Lower leg skin (tissue), 4 donors: ENCODE measurements around the gene UBE2J2. TPM values are rescaled to one million over a fixed set of nuclear protein-coding genes. Genes with fewer than 3 reads are reported as not detected.

ENCODE experiments used
- DNase-seq, 2 donors: peaks; one replicate each; pipeline ENCODE4 v3.0.0-alpha.2; 2019; ENCODE audit warnings: low spot score in 2 of 2
- H3K4me3 ChIP-seq: fragments of 200-600 bp; sonication (generic); 2 replicates; pipeline ENCODE4 v1.5.1; 2017; ENCODE audit warnings: mild to moderate bottlenecking, low read depth; ENCODE audit not compliant: poor library complexity, severe bottlenecking
- CTCF ChIP-seq, 3 donors: fragments of 450-650 bp; IDR thresholded peaks; one replicate each; pipeline ENCODE4 v1.5.1; 2016; ENCODE audit warnings: antibody characterized with exemption in 3 of 3, mild to moderate bottlenecking in 3 of 3, moderate library complexity in 2 of 3
- POLR2A ChIP-seq, 2 donors: fragments of 450-650 bp; IDR thresholded peaks; one replicate each; pipeline ENCODE4 v1.6.1; 2016 to 2017; ENCODE audit warnings: antibody characterized with exemption in 2 of 2, mild to moderate bottlenecking in 1 of 2, moderate library complexity in 1 of 2
- WGBS, 2 donors: methylation state at CpG; one replicate each; pipeline ENCODE4 v1.1.5; 2018; 5-methylcytosine and 5-hydroxymethylcytosine counted together
- intact Hi-C: fragments of 100-400 bp; cut with DNase I; formaldehyde crosslinking; loops from one replicate; pipeline ENCODE4 v1.15.0; 2023; ENCODE audit warnings: low total_unique reads
- total RNA-seq, 4 donors: library from RNA; depleted of rRNA; stranded (reverse); fragments of >200 nt; gene quantifications; one replicate each; pipeline ENCODE4 v1.1.0, GENCODE V29; 2016

The UBE2J2 gene
- total RNA-seq, 4 donors from 2014 or later, result 49.0 to 72.8 (median 54.0) TPM

- 91 to 98% methylated on average over 28 to 30 of the region's 30 CpGs for WGBS, 2 donors
- no peak for DNase-seq
- intact Hi-C loops, result no loop called here
- H3K4me3 ChIP-seq, result no peak overlapping the region
- TF ChIP-seq POLR2A (IDR thresholded peaks at IDR 0.05) (no peak), CTCF (IDR thresholded peaks at IDR 0.05) (no peak)
Measured at GRCh38 chr1:1228187-1228586, 45.5 kb downstream of the UBE2J2 start.

- TF ChIP-seq CTCF (IDR thresholded peaks at IDR 0.05), result no peak
- TF ChIP-seq POLR2A (IDR thresholded peaks at IDR 0.05), result no peak
- H3K4me3 ChIP-seq, result no peak overlapping the region
- DNase-seq, result no peak
- WGBS, 2 donors, result 98 to 100% methylated on average over 7 to 10 of the region's 25 CpGs
- intact Hi-C loops, result no loop called here
Measured at GRCh38 chr1:1227386-1227785, 46.3 kb downstream of the UBE2J2 start.

- H3K4me3 ChIP-seq, result no peak overlapping the region
- TF ChIP-seq CTCF (IDR thresholded peaks at IDR 0.05) (no peak), POLR2A (IDR thresholded peaks at IDR 0.05) (no peak)
- DNase-seq, result no peak
- WGBS, 2 donors, result 89 to 91% methylated on average over 40 to 44 of the region's 44 CpGs
- intact Hi-C loops, result no loop called here
Measured at GRCh38 chr1:1226566-1227362, 46.9 kb downstream of the UBE2J2 start.

GRCh38 chr1:1225913-1226312 lies 47.7 kb downstream of the UBE2J2 start:
- WGBS, 2 donors, result 58 to 69% methylated on average over 18 of the region's 18 CpGs
- TF ChIP-seq CTCF (IDR thresholded peaks at IDR 0.05), result no peak
- no peak for TF ChIP-seq POLR2A (IDR thresholded peaks at IDR 0.05)
- no peak overlapping the region for H3K4me3 ChIP-seq
- DNase-seq, result no peak
- intact Hi-C loops, result no loop called here

GRCh38 chr1:1225238-1225845 lies 48.3 kb downstream of the UBE2J2 start:
- WGBS, 2 donors, result 64 to 81% methylated on average over 23 to 32 of the region's 34 CpGs
- no peak overlapping the region for H3K4me3 ChIP-seq
- intact Hi-C loops, result no loop called here
- no peak for TF ChIP-seq CTCF (IDR thresholded peaks at IDR 0.05)
- TF ChIP-seq POLR2A (IDR thresholded peaks at IDR 0.05), result no peak
- no peak for DNase-seq
